Measurements from ENCODE around the gene LENG9.
A peak's percentile ranks its signal among the peaks of the same experiment; 100 is the strongest.

The LENG9 gene

GRCh38 chr19:54439174-54439851 lies 24.3 kb downstream of the LENG9 start:
- peak; percentile 8 for DNase-seq (ENCODE audit: low spot score)

DNA sequence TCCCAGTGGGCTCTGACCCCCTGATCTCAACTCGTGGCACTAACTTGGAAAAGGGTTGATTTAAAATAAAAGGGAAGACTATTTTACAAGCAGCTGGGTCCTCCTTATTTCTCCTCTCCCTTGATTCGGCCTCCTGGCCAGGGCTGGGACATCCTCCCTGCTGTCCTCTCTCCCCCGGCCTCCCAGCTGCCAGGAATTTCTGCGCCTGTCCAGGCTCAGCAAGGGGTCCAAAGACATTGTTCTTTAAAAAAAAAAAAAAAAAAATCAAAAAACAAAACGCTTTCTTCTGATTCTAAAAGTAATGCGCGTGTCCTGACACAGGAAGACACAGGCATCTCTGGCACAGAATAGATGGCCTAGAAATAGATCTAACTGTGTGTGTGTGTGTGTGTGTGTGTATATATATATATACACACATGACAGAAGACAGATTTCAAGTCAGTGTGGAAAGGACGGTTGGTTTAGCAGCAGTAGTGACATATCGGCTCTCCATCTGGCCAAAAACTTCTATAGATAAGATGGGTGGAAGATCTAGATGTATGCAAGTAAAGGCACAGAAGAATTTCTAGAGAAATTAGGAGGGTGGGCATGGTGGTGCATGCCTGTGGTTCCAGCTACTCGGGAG lies 26.8 kb downstream of the LENG9 start:
- DNase-seq (ENCODE audit: low spot score): no peak

DNA sequence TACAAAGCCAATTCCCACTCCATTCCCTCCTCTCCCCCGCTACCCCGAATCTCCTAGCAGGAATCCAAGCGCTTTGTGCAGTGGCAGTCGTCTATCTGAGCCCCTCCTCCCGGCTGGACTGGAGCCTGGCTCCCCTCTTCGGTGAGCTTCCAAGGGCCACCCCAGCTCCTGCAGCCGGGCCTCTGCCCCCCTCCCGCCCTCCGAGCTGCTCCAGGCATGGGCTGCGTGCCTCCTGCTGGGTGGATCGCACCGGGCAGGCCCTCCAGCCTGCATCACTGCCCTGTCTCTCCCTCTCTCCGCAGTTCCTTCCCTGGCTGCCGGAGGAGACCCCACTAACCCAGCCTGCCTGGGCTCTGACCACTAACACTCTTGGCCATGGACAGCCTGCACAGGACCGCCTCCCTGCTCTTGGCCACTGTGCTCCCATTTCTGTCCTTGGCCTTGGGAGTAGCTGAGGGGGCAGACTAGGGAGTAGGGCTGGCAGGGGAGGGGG lies 27.5 kb downstream of the LENG9 start:
- no peak for DNase-seq (ENCODE audit: low spot score)

GRCh38 chr19:54435551-54436016 lies 28.0 kb downstream of the LENG9 start:
- no peak for DNase-seq (ENCODE audit: low spot score)

DNA sequence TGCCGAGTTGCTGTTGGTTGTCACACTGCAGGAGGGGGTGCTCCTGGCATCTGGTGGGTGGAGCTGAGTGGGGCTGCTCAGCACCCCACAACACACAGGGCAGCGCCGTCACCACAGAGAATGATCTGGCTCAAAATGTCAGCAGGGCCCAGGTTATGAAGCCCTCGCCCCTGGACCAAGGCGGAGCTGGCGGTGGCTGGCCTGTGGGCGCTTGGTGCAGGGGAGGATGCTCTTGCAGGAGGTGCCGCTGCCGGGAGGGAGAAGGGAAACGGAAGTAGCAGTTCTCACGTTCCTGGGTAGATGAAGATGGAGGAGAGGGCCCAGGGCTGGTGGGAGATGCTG lies 28.7 kb downstream of the LENG9 start:
- no peak for DNase-seq (ENCODE audit: low spot score)

GRCh38 chr19:54434112-54434872 lies 29.3 kb downstream of the LENG9 start:
- DNase-seq (ENCODE audit: low spot score): no peak

DNA sequence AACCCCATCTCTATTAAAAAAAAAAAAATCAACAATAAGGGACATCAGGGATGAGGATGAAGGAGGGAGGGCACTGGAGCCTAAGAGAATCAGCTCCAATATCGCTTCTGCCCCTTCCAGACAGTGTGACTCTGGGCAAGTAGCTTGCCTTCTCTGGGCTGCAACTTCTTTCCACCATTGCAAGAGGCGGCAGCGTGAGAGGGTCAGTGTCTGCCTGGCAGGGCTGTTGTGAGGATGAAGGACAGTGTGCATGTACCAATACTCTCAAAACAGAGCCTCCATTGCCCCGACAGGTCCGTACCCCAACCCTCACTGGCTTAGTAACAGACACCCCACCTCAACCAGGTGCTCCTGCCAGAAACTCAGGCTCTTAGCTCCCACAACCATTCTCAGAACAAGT lies 29.9 kb downstream of the LENG9 start:
- DNase-seq (ENCODE audit: low spot score): no peak

DNA sequence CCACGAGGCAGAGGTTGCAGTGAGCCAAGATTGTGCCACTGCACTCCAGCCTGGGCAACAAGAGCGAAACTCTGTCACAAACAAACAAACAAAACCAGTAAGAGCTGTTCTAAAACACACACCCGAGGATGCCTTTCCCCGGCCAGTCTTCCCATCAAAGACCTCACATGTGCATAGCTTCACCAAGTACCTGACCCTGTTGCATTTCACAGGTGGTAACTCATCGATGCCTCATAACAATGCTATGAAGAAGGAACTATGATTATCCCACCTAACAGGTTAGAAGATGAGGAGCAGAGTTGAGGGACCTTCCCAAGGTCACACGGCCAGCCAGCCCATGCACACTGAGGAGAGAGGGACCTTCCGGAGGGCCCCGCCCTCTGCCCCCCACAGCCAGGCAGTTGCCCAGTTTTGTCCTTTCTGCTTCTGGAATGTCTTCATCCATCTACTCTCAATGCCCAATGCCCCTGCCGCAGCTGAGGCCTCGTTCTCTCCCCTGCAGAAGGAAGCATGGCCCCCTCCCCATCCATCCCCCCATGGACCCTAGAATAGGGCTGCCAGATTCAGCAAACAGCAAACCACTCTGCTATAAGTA lies 31.3 kb downstream of the LENG9 start:
- DNase-seq (ENCODE audit: low spot score): no peak

- DNase-seq (ENCODE audit: low spot score): no peak
Measured at GRCh38 chr19:54431255-54431838, 32.2 kb downstream of the LENG9 start.

GRCh38 chr19:54430306-54431254 lies 33.0 kb downstream of the LENG9 start:
- DNase-seq (ENCODE audit: low spot score): peak; percentile 23

DNA sequence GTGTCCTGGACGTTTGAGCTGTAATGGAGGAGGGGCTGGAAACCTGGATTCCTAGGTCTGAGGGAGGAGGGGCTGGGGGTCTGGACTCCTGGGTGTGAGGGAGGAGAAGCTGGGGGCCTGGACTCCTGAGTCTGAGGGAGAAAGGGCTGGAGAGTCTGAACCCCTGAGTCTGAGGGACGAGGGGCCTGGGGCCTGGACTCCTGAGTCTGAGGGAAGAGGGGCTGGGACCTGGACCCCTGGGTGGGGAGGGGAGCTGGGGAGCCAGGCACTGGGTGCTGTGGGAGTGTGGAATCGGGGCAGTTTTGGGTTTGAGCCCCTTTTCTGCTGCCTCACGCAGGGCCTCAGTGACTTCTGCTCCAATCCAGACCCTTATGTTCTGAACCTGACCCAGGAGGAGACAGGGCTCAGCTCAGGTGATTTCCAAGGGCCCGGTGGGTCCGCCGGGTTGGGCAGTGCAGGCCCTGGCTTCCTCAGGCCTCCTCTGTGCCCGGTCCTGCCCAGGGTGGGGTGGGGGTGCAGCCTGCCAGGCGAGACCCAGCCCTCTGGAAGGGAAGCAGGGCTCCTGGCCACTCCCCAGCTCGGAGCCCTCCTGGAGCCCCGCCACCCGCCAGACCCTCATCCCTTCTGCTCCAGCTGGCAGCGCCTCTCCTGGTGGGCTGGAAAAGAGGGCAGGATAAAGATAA lies 33.9 kb downstream of the LENG9 start:
- DNase-seq (ENCODE audit: low spot score): no peak

DNA sequence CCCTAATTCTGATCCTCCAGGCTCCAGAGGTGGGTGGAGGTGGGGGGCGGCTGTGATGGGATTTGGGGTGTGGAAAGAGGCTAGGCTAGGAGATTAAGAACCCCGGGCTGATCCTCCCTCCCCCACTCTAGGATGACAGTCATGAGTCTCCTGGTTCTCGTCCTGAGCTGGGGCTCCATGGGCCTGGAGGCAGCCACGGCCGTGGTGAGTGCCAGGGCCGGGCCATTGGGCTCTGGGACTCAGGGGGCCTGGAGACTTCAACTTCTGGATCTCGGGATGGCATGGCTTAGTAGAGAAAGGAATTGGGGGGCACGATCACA lies 34.4 kb downstream of the LENG9 start:
- DNase-seq (ENCODE audit: low spot score): no peak

GRCh38 chr19:54428323-54429175 lies 35.0 kb downstream of the LENG9 start:
- no peak for DNase-seq (ENCODE audit: low spot score)

- no peak for DNase-seq (ENCODE audit: low spot score)
Measured at GRCh38 chr19:54427586-54427985, 36.0 kb downstream of the LENG9 start.

DNA sequence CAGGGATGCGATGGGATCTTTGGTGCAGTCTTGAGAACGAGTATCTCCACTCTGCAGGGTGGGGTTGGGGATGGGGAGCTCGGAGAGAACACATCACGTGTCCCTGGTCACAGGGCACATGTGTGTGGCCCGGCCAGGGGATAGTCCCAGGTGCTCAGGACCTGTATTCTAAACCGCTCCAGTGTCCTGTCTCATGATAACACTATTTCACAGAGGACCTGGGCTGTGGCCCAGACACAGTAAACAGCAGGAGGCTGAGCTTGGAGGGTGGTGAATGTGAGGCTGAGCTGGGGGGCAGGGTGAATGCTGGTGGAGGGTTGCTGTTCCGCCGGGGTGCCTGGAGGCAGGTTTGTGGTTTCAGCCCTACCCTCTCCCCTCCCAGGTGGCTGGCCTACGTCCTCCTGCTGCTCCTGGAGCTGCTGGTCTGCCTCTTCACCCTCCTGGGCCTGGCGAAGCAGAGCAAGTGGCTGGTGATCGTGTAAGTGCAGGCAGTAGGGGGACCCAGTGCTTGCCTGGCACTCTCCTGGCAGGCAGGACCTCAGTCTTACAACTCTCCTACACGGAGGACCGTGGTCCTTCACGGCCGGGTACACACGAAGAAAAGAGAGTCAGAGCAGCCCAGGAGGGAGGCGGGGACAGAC lies 37.2 kb downstream of the LENG9 start:
- no peak for DNase-seq (ENCODE audit: low spot score)

- DNase-seq (ENCODE audit: low spot score): no peak
Measured at GRCh38 chr19:54425382-54425723, 38.2 kb downstream of the LENG9 start.

GRCh38 chr19:54424660-54425381 lies 38.8 kb downstream of the LENG9 start:
- no peak for DNase-seq (ENCODE audit: low spot score)

DNA sequence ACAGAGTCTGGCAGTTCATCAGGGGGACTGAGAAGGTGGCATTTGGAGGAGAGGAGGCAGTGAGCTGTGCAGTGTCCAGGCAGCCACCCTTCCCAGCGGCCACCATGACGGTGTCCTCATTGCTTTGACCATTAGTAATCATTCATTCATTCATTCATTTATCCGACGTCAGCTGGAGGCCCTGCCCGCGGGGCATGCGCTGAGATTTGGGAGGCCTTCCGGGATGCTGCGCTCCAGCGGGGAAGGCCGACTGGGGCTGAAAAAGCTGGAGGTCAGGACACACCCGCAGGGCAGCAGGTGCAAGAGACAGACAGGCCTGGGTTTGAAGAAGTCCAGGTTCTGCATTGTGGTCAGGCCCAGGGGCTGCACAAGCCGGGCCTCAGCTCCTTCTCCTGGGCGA lies 39.4 kb downstream of the LENG9 start:
- DNase-seq (ENCODE audit: low spot score): no peak

DNA sequence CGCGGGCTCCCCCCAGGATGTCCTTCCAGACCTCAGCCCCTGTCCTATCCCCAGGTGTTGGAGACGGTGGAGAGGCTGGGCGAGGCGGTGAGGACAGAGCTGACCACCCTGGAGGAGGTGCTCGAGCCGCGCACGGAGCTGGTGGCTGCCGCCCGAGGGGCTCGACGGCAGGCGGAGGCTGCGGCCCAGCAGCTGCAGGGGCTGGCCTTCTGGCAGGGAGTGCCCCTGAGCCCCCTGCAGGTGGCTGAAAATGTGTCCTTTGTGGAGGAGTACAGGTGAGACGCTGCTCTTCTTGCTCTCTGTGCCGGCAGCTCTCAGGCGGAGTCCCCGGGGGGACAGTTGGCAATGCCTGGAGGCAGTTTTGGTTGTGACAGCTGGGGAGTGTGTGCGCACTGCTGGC lies 41.4 kb downstream of the LENG9 start:
- no peak for DNase-seq (ENCODE audit: low spot score)
